GM12891 (cell line): Measurements from ENCODE around the gene NRG2.

Experiments used
- POLR2A ChIP-seq: IDR thresholded peaks from 2 replicates; pipeline ENCODE4 v1.6.1; 2011; ENCODE audit warnings: low read depth, low read length, control low read depth
- POLR2AphosphoS5 ChIP-seq: IDR thresholded peaks from 2 replicates; pipeline ENCODE4 v1.6.1; 2011; ENCODE audit warnings: low read depth, low read length, control low read depth
- POU2F2 ChIP-seq: IDR thresholded peaks from 2 replicates; pipeline ENCODE4 v1.6.1; 2011; ENCODE audit warnings: low read depth, mild to moderate bottlenecking, control low read depth, low read length, moderate library complexity
- SPI1 ChIP-seq: IDR thresholded peaks from 2 replicates; pipeline ENCODE4 v1.6.1; 2011; ENCODE audit warnings: low read depth, low read length, control low read depth
- TAF1 ChIP-seq: IDR thresholded peaks from 2 replicates; pipeline ENCODE4 v1.6.1; 2011; ENCODE audit warnings: low read depth, low read length, control low read depth

- TF ChIP-seq POLR2A (no peak), POLR2AphosphoS5 (no peak), TAF1 (no peak), SPI1 (no peak), POU2F2 (no peak)
Measured at GRCh38 chr5:139849501-139849900, 193.6 kb downstream of the NRG2 start.
